GM12872 (cell line): ENCODE measurements around the gene BOK.

ENCODE experiments used
- TF ChIP-seq, protein P1 (sequence below): IDR thresholded peaks from 3 replicates; pipeline ENCODE4 v1.5.1; 2011; ENCODE audit warnings: low read depth, mild to moderate bottlenecking, low read length, moderate library complexity; ENCODE audit not compliant: insufficient read depth

The BOK gene, protein sequence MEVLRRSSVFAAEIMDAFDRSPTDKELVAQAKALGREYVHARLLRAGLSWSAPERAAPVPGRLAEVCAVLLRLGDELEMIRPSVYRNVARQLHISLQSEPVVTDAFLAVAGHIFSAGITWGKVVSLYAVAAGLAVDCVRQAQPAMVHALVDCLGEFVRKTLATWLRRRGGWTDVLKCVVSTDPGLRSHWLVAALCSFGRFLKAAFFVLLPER

DNA sequence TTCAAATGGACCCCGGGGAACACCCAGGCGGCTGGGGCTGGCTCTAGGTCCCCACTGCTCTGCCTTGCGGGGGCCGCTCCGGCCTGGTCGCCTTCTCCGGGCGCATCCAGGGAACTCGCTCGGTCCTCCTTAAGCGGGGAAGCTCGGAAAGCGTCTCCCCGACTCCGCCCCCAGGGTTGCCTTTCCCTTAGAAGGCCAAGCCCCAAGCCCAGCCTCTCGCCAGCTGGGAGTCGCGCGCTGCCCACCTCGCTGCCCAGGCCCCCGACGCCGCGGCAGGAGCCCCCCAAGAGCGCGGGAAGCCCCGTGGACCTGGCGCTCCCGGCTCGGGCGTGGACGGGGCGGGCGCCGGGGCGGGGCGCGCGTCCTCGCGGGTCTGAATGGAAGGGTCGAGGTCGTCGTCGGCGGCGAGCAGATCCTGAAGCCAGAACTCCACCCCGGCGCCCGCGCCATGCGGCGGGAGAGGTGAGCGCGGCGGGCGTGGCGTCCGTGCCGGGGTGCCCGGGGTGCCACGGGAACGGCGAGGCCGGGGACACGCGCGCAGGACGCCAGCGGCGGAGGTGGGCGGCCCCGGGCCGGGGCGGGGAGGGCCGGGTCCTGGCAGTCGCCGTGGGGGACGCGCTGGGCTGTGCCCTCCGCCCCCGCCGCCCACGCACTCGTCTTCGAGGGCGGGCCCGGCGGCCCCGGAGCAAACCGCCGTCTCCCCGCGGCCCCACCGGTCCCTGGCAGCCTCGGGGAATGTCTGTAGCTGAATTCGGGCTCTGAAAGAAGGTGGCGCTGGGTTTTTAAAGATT, at the start of gene BOK:
TSS of gene BOK (plus strand) at position 214 of the 791 bp plus-strand sequence. CDS start 739 bp downstream, outside the sequence.
- TF ChIP-seq, protein P1, sequence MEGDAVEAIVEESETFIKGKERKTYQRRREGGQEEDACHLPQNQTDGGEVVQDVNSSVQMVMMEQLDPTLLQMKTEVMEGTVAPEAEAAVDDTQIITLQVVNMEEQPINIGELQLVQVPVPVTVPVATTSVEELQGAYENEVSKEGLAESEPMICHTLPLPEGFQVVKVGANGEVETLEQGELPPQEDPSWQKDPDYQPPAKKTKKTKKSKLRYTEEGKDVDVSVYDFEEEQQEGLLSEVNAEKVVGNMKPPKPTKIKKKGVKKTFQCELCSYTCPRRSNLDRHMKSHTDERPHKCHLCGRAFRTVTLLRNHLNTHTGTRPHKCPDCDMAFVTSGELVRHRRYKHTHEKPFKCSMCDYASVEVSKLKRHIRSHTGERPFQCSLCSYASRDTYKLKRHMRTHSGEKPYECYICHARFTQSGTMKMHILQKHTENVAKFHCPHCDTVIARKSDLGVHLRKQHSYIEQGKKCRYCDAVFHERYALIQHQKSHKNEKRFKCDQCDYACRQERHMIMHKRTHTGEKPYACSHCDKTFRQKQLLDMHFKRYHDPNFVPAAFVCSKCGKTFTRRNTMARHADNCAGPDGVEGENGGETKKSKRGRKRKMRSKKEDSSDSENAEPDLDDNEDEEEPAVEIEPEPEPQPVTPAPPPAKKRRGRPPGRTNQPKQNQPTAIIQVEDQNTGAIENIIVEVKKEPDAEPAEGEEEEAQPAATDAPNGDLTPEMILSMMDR: no peak

DNA sequence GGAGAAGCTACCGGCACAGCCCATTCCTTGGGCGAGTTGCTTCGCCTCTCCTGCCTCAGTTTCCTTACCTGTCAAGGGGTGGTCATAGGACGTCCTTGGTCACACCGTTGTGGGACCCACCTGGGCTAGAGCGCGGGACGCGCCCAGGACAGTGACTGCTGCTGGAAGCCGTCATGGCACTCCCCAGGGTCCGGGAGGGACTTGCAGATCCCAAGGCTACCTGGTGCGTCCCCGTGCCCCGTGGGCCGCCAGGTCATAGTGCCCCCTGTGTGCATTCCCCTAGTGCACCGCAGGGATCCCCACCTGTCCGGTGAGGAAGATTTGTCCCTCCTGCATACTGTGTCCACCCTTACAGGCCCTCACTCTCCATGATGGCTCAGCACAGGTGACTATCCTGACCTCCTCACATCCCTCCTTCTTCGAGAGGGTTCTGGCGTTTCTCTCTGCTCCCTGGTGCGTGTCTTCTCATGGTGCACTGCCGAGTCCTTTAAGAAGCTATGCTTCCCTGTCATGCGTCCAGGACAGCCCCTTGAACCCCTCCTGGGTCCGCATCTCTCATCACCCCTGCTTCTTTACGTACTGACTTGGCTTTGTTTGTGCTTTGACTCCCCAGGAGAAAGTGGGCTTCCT, 49.3 kb upstream of the BOK start:
- TF ChIP-seq, protein P1: no peak

DNA sequence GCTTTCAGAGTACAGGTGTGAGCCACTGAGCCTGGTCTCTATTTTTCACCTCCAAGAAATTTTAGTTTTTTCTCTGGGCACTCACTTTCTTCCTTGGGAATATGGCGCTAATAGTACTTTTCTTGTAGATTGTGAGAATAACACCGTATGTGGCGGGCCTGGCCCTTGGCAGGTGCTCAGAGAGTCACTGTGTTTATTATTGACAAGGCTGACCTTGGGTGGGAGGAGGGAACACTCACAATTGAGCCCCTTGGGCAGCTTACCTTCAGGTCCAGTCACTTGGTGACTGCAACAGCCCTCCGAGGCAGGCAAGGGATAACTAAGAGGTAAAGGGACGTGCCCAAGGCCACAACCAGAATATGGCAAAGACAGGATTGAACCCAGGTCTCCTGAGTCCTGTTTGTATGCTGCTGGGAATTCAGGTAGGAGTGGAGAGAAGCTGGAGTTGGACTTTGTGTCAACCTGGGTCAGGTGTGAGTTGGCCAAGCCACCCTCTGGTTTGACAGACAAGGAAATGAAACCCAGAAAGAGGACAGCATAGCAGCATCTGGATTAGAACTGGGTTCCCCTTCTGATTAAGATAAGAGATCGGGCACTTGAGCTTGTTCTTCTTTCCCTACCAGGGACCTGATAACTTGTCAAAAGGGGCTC, 47.3 kb upstream of the BOK start:
- TF ChIP-seq, protein P1: no peak

DNA sequence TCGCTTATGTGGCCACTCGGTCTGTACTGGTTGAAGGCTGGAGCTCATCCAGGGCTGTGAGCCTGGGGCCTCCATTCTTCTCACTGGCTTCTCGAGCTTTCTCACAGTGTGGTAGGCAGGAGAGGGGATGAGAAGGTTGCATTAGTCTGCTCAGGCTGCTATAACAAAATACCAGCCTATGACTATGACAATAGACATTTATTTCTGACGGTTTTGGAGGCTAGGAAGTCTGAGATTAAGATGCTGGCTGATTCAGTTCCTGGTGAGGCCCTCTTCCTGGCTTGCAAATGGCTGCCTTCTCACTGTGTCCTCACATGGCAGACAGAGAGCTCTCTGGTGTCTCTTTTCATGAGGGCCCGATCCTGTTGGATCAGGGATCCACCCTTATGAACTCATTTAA, 44.0 kb upstream of the BOK start:
- TF ChIP-seq, protein P1: no peak

DNA sequence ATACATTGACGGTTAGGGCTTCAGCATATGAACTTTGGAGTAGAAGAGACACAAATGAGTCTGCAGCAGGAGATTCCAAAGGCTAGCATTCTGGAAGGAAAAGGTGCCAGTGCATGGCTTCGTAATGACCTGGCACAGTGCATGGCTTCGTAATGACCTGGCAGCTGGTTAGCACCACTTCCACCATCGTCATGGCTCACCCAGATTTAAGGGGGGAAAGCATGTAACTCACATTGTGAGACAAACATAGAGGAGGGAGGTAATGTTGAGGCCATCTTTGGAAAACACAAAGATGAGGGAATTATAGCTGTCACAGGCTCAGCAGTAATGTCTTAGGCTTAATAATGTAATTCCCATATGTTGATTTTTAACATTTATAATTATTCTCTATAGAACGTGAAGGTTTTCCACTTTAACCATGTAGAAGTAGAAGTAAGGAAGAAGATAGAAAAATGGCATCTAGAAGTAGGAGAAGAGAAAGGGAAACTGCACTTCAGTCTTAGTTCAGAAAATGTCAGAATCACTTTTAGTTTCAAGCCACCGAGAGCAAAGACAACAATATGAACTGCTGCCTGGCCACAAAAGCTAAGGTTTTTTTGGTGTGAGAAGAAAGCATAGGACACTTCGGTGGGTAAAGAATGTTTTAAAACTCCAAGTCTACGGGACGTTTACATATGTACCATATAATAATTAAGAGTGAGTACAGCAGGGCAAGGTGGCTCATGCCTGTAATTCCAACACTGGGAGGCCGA, 43.4 kb upstream of the BOK start:
- TF ChIP-seq, protein P1: no peak

DNA sequence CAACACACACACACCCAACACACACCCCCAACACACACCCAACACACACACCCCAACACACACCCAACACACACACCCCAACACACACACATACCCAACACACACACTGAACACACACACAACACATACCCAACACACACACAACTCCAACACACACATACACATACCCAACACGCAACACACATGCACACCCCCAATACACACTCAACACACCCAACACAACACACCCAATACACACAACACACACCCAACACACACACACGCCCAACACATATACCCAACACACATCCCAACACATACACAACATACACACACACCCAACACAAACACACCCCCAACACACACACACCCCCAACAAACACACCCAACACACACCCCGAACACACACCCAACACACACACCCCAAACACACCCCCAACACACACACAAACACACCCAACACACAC, 42.0 kb upstream of the BOK start:
- TF ChIP-seq, protein P1: no peak
